DND-41 (cell line): ENCODE measurements around the gene NDRG2.

Experiments
- ATAC-seq: fragments of 200-7000 bp; cut with Tn5 transposase; 3 replicates; pipeline ENCODE4 v1.9.1; 2021; ENCODE audit warnings: low read depth; ENCODE audit not compliant: insufficient read depth
- DNase-seq: peaks from one replicate; pipeline ENCODE4 v3.0.0-alpha.2; 2020
- H2AFZ ChIP-seq: 2 replicates; pipeline ENCODE4 v1.6.0; 2012; ENCODE audit warnings: low read depth, low read length
- H3K27ac ChIP-seq: 2 replicates; pipeline ENCODE4 v1.5.1; 2012; ENCODE audit warnings: low read length, inconsistent platforms
- H3K27me3 ChIP-seq: fragments of 200-600 bp; sonication (generic); 2 replicates; pipeline ENCODE4 v1.6.0; 2012; ENCODE audit warnings: low read length, mild to moderate bottlenecking, inconsistent platforms; ENCODE audit not compliant: insufficient read depth, poor library complexity
- H3K36me3 ChIP-seq: 2 replicates; pipeline ENCODE4 v1.5.1; 2012; ENCODE audit warnings: low read length, inconsistent platforms; ENCODE audit not compliant: insufficient read depth
- H3K4me1 ChIP-seq: 2 replicates; pipeline ENCODE4 v1.5.1; 2012; ENCODE audit warnings: mild to moderate bottlenecking, low read length; ENCODE audit not compliant: insufficient read depth
- H3K4me2 ChIP-seq: 2 replicates; pipeline ENCODE4 v1.6.0; 2012; ENCODE audit warnings: mild to moderate bottlenecking, moderate library complexity, low read length, inconsistent platforms; ENCODE audit not compliant: insufficient read depth
- H3K4me3 ChIP-seq, 2 experiments: fragments of 200-600 bp in 1 of 2; shearing (Covaris generic) in 1 of 2; 2 replicates each; pipeline ENCODE4 v1.5.1; 2012 to 2016; ENCODE audit warnings: inconsistent platforms in 2 of 2, low read length in 2 of 2, mild to moderate bottlenecking in 2 of 2, low read depth in 1 of 2, moderate library complexity in 1 of 2
- H3K79me2 ChIP-seq: 2 replicates; pipeline ENCODE4 v1.6.0; 2012; ENCODE audit warnings: low read length, inconsistent platforms; ENCODE audit not compliant: insufficient read depth
- H3K9ac ChIP-seq: 2 replicates; pipeline ENCODE4 v1.6.0; 2012; ENCODE audit warnings: low read depth, mild to moderate bottlenecking, inconsistent platforms, low read length, moderate library complexity
- H3K9me3 ChIP-seq: 2 replicates; pipeline ENCODE4 v1.5.1; 2012; ENCODE audit warnings: low read length, moderate library complexity, mild to moderate bottlenecking, inconsistent platforms; ENCODE audit not compliant: insufficient read depth, severe bottlenecking
- H4K20me1 ChIP-seq: 2 replicates; pipeline ENCODE4 v1.6.0; 2012; ENCODE audit warnings: low read length; ENCODE audit not compliant: insufficient read depth
- EZH2 ChIP-seq: IDR thresholded peaks from 3 replicates; pipeline ENCODE4 v1.6.1; 2012; ENCODE audit warnings: borderline replicate concordance, low read depth, mild to moderate bottlenecking, moderate library complexity, low read length, inconsistent platforms; ENCODE audit not compliant: severe bottlenecking
- TF ChIP-seq, protein P1 (sequence below): IDR thresholded peaks from 2 replicates; pipeline ENCODE4 v1.5.1; 2012; ENCODE audit warnings: borderline replicate concordance, low read length, moderate library complexity, mild to moderate bottlenecking; ENCODE audit not compliant: poor library complexity, severe bottlenecking; ENCODE audit errors: extremely low read depth

Gene NDRG2

DNA sequence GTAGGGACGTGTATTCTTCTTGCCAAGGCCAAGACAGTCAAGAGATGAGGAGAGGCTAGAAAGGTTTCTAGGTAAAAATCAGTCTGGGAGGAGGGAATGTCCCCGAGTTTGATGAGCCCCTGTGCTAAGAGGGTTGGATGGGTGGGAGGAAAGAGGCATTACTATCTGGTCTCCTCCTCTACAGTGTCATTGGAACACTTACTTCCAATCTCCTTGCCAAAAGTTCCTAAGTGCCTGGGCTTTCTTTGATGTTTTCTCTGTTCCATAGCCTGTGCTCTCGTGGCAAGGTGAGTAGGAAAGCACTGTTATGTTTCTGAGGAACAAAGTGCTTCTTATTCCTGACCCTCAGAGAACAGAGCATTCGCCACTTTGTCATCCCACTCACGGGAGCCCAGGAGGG is 9.8 kb upstream of the NDRG2 start, which contains the start of gene RNASE13:
TSS of gene RNASE13 (minus strand) at position 101 of the 400 bp plus-strand sequence. CDS start 519 bp downstream, outside the sequence.
- Histone ChIP-seq H3K9me3 (no peaks in the 10 kb centered on the region), H3K27me3 (peaks cover 30% of the 10 kb centered on the region), H3K36me3 (no peaks in the 10 kb centered on the region), H3K79me2 (no peaks in the 10 kb centered on the region), H4K20me1 (no peaks in the 10 kb centered on the region), H3K27ac (no peak within 1 kb of the TSS), H3K4me2 (no peak within 1 kb of the TSS), H3K4me3 (no peak within 1 kb of the TSS), H3K4me1 (no peaks in the 10 kb centered on the region), H2AFZ (no peak within 1 kb of the TSS), H3K9ac (no peak within 1 kb of the TSS)
- TF ChIP-seq, protein P1, sequence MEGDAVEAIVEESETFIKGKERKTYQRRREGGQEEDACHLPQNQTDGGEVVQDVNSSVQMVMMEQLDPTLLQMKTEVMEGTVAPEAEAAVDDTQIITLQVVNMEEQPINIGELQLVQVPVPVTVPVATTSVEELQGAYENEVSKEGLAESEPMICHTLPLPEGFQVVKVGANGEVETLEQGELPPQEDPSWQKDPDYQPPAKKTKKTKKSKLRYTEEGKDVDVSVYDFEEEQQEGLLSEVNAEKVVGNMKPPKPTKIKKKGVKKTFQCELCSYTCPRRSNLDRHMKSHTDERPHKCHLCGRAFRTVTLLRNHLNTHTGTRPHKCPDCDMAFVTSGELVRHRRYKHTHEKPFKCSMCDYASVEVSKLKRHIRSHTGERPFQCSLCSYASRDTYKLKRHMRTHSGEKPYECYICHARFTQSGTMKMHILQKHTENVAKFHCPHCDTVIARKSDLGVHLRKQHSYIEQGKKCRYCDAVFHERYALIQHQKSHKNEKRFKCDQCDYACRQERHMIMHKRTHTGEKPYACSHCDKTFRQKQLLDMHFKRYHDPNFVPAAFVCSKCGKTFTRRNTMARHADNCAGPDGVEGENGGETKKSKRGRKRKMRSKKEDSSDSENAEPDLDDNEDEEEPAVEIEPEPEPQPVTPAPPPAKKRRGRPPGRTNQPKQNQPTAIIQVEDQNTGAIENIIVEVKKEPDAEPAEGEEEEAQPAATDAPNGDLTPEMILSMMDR, result no peak
- no peak for TF ChIP-seq EZH2
- no peak for DNase-seq
- ATAC-seq, result no peak

- Histone ChIP-seq H2AFZ (no peak overlapping the region), H3K4me2 (no peak overlapping the region), H3K4me3 (no peak overlapping the region), H3K36me3 (no peaks in the 10 kb centered on the region), H3K9me3 (no peaks in the 10 kb centered on the region), H3K27me3 (peaks cover 30% of the 10 kb centered on the region), H3K4me1 (no peaks in the 10 kb centered on the region), H3K79me2 (no peaks in the 10 kb centered on the region), H4K20me1 (no peaks in the 10 kb centered on the region), H3K9ac (no peak overlapping the region), H3K27ac (no peak overlapping the region)
- TF ChIP-seq EZH2, result no peak
- TF ChIP-seq, protein P1, result no peak
- DNase-seq (no peak), ATAC-seq (no peak)
Measured at GRCh38 chr14:21033133-21033698, 8.4 kb upstream of the NDRG2 start.

DNA sequence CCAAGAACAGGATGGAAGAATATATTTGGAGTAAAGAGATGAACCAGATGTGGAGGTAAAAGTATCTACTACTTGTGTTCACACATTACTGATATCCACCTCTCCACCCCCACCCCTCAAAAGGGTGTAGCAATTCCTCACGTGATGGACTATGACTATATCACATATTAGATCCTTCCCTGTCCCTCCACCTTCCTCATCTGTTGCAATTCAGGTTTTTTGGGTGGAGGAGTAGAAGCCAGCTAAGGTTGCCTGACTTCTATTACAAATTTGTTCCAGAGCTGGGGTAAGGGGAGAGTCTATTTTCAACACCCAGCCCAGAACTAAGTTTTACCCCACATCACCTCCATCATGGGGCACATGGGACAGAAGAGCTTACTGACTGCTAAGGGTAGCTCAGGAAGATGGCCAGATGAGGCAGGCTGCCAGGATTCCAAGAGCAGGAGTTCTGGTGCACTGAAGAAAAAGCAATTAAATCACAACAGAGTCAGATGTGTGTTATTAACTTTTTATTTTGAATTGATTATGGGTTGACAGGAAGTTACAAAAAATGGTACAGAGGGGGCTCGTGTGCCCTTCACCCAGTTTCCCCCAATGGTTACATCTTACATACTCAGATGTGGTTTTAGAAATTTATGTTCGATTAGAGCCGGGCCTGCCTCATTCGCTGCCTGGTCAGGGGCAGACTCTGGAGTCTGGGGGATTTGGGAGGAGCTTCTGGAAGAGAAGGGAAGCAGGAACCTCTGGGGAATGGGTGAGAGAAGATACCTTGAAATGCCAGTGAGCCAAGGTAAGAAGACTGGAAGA is 7.7 kb upstream of the NDRG2 start:
- no peak overlapping the region for H3K4me2 ChIP-seq
- no peaks in the 10 kb centered on the region for H4K20me1 ChIP-seq
- H3K36me3 ChIP-seq, result no peaks in the 10 kb centered on the region
- no peak overlapping the region for H3K4me3 ChIP-seq
- TF ChIP-seq, protein P1, result no peak
- no peak for TF ChIP-seq EZH2
- H3K4me1 ChIP-seq, result no peaks in the 10 kb centered on the region
- no peaks in the 10 kb centered on the region for H3K79me2 ChIP-seq
- ATAC-seq (no peak), DNase-seq (no peak)
- H3K27me3 ChIP-seq, result peaks cover 30% of the 10 kb centered on the region
- H3K27ac ChIP-seq, result no peak overlapping the region
- no peak overlapping the region for H2AFZ ChIP-seq
- no peak overlapping the region for H3K9ac ChIP-seq
- no peaks in the 10 kb centered on the region for H3K9me3 ChIP-seq
